H1 (cell line): Measurements from ENCODE around the gene PCCA.
A peak's percentile ranks its signal among the peaks of the same experiment; 100 is the strongest.

Experiments used
- ASH2L ChIP-seq: fragments of 200-600, 300-600 bp; sonication (generic); IDR thresholded peaks from one replicate; pipeline ENCODE4 v1.7.1; 2017; ENCODE audit warnings: low read length
- CEBPB ChIP-seq: IDR thresholded peaks from 2 replicates; pipeline ENCODE4 v1.6.1; 2012; ENCODE audit warnings: low read depth, low read length
- CTCF ChIP-seq, 3 experiments: IDR thresholded peaks; 1 replicate in 2 of 3; 2 replicates in 1 of 3; pipeline versions ENCODE4 v1.5.1 to v1.6.1; 2011; ENCODE audit warnings: low read length in 3 of 3, mild to moderate bottlenecking in 3 of 3, inconsistent platforms in 2 of 3, low read depth in 1 of 3, moderate library complexity in 1 of 3; ENCODE audit not compliant: insufficient read depth in 1 of 3; ENCODE audit errors: control extremely low read depth in 1 of 3
- GABPA ChIP-seq: IDR thresholded peaks from 2 replicates; pipeline ENCODE4 v1.6.1; 2011; ENCODE audit warnings: mild to moderate bottlenecking, low read length, moderate library complexity, borderline replicate concordance; ENCODE audit not compliant: insufficient read depth
- JUND ChIP-seq: IDR thresholded peaks from 2 replicates; pipeline ENCODE4 v1.6.1; 2011; ENCODE audit warnings: mild to moderate bottlenecking, improper control_type of control experiment, low read length
- POLR2A ChIP-seq, 2 experiments: IDR thresholded peaks; 1 replicate in 1 of 2; 2 replicates in 1 of 2; pipeline ENCODE4 v1.6.1; 2011; ENCODE audit warnings: low read depth in 2 of 2, low read length in 2 of 2, mild to moderate bottlenecking in 2 of 2; ENCODE audit errors: control extremely low read depth in 1 of 2
- RAD21 ChIP-seq, 2 experiments: IDR thresholded peaks in 1 of 2; conservative IDR thresholded peaks in 1 of 2; 2 replicates each; pipeline ENCODE4 v1.6.1; 2011; ENCODE audit warnings: low read depth in 2 of 2, low read length in 2 of 2, improper control_type of control experiment in 1 of 2, inconsistent platforms in 1 of 2, mild to moderate bottlenecking in 1 of 2, moderate library complexity in 1 of 2
- TEAD4 ChIP-seq: IDR thresholded peaks from 2 replicates; pipeline ENCODE4 v1.6.1; 2012; ENCODE audit warnings: low read depth, low read length, inconsistent platforms, mixed read lengths
- TF ChIP-seq, protein P1 (sequence below): IDR thresholded peaks from 2 replicates; pipeline ENCODE4 v1.6.1; 2012; ENCODE audit warnings: inconsistent platforms

- TF ChIP-seq CTCF (IDR thresholded peaks at IDR 0.05; ENCODE audit: control extremely low read depth in 1 of 3, insufficient read depth in 1 of 3, low read depth in 1 of 3, low read length in 3 of 3) (no peak), CEBPB (no peak), GABPA (no peak), TEAD4 (no peak), ASH2L (no peak), RAD21 (IDR thresholded peaks at IDR 0.05 in 1 of 2, conservative IDR thresholded peaks at IDR 0.05 in 1 of 2; ENCODE audit: low read depth in 2 of 2, low read length in 2 of 2) (peak; percentile 14 to 33; a peak in 1 of 4 replicates), POLR2A (IDR thresholded peaks at IDR 0.05; ENCODE audit: control extremely low read depth in 1 of 2, low read depth in 2 of 2, low read length in 2 of 2) (no peak), JUND (no peak)
- TF ChIP-seq, protein P1, sequence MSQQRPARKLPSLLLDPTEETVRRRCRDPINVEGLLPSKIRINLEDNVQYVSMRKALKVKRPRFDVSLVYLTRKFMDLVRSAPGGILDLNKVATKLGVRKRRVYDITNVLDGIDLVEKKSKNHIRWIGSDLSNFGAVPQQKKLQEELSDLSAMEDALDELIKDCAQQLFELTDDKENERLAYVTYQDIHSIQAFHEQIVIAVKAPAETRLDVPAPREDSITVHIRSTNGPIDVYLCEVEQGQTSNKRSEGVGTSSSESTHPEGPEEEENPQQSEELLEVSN = no peak
These were observed 423.5 kb downstream of the PCCA start for GRCh38 chr13:100512422-100512821.
